Hepatocyte (in vitro differentiated cells): ENCODE measurements around the gene PIP4K2C. TPM values are rescaled to one million over a fixed set of nuclear protein-coding genes. Genes with fewer than 3 reads are reported as not detected.

ENCODE experiments used
- DNase-seq: peaks from one replicate; pipeline ENCODE4 v3.0.0-alpha.2; 2016; ENCODE audit warnings: low spot score
- H2AFZ ChIP-seq: fragments of 200-600 bp; sonication (generic); 2 replicates; pipeline ENCODE4 v1.6.0; 2016; ENCODE audit warnings: antibody characterized with exemption, mild to moderate bottlenecking
- H3K27ac ChIP-seq: fragments of 200-600 bp; sonication (generic); 2 replicates; pipeline ENCODE4 v1.5.1; 2016; ENCODE audit warnings: mild to moderate bottlenecking
- H3K27me3 ChIP-seq: fragments of 200-600 bp; sonication (generic); 2 replicates; pipeline ENCODE4 v1.6.1; 2016
- H3K36me3 ChIP-seq: fragments of 200-600 bp; sonication (generic); replicated peaks from 2 replicates; pipeline ENCODE4 v1.5.1; 2016; ENCODE audit warnings: low read depth; ENCODE audit not compliant: insufficient read depth
- H3K4me1 ChIP-seq: fragments of 200-600 bp; sonication (generic); 2 replicates; pipeline ENCODE4 v1.5.1; 2016; ENCODE audit warnings: mild to moderate bottlenecking, moderate library complexity; ENCODE audit not compliant: insufficient read depth
- H3K4me2 ChIP-seq: fragments of 200-600 bp; sonication (generic); 2 replicates; pipeline ENCODE4 v1.6.0; 2016
- H3K4me3 ChIP-seq: fragments of 200-600 bp; sonication (generic); 2 replicates; pipeline ENCODE4 v1.5.1; 2016; ENCODE audit warnings: mild to moderate bottlenecking
- H3K79me2 ChIP-seq: fragments of 200-600 bp; sonication (generic); 2 replicates; pipeline ENCODE4 v1.6.0; 2017; ENCODE audit warnings: mild to moderate bottlenecking
- H3K9me2 ChIP-seq: fragments of 200-600 bp; sonication (generic); replicated peaks from 2 replicates; pipeline ENCODE4 v1.6.0; 2017; ENCODE audit warnings: mild to moderate bottlenecking; ENCODE audit not compliant: insufficient read depth
- H3K9me3 ChIP-seq: fragments of 200-600 bp; sonication (generic); 2 replicates; pipeline ENCODE4 v1.5.1; 2016; ENCODE audit warnings: low read depth, mild to moderate bottlenecking
- H4K20me1 ChIP-seq: fragments of 200-600 bp; sonication (generic); 2 replicates; pipeline ENCODE4 v1.6.0; 2016; ENCODE audit warnings: mild to moderate bottlenecking; ENCODE audit not compliant: insufficient read depth, poor library complexity, severe bottlenecking
- EZH2 ChIP-seq: fragments of 200-600 bp; sonication (generic); IDR thresholded peaks from 2 replicates; pipeline ENCODE4 v1.6.1; 2016; ENCODE audit warnings: antibody characterized with exemption, mild to moderate bottlenecking, borderline replicate concordance
- EZH2phosphoT487 ChIP-seq: fragments of 200-600 bp; sonication (generic); IDR thresholded peaks from one replicate; pipeline ENCODE4 v1.6.1; 2018; ENCODE audit warnings: antibody characterized with exemption, mild to moderate bottlenecking, low read depth, moderate library complexity; ENCODE audit not compliant: unreplicated experiment, severe bottlenecking
- WGBS: methylation state at CpG from one replicate; pipeline ENCODE4 v1.1.6; 2016; ENCODE audit warnings: low lambda C conversion rate; ENCODE audit errors: missing lambda C conversion rate; 5-methylcytosine and 5-hydroxymethylcytosine counted together
- polyA plus RNA-seq: library from polyadenylated mRNA; unstranded; fragments of >200 nt; fragmentation: Nextera tagmentation; extraction: Ambion mirVana; gene quantifications from 2 replicates; pipeline ENCODE4 v1.2.1, GENCODE V29; 2016
- total RNA-seq: library from RNA; depleted of rRNA; stranded (reverse); fragments of >200 nt; gene quantifications from 2 replicates; pipeline ENCODE4 v1.2.3, GENCODE V29; 2014
- TF ChIP-seq, protein P1 (sequence below): fragments of 200-600 bp; sonication (generic); IDR thresholded peaks from 2 replicates; pipeline ENCODE4 v1.5.1; 2016; ENCODE audit warnings: antibody characterized with exemption, mild to moderate bottlenecking; ENCODE audit not compliant: poor library complexity

Gene PIP4K2C
- total and polyA plus RNA-seq, 2 experiments from 2014 or later = 32.3 to 41.6 TPM

DNA sequence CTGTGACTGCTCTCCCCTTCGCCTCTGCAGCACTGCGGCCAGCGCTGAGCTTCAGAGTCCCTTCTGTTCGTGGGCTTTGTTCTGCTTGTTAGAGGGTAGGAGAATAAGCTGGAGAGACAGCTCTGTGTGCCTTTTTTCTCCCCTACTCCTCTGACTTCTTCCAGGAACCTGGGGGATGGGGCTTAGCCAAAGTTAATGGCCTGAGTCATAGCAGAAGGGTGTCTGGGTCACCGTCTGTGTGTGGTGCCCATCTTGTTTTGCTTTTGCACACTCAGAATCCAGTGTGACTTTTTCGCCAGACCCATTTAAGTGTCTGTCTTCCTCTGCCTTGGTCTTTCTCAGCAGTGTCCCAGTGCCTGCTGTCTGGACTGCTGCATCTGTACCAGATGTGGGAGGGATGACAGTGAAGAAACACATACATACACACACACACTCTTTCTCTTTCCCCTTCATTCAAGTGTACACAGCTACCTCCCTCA lies 38.1 kb upstream of the PIP4K2C start:
- 44% methylated on average over 6 of the region's 6 CpGs for WGBS
- H3K79me2 ChIP-seq = no peaks in the 10 kb centered on the region
- H3K27ac ChIP-seq = no peak overlapping the region
- peaks cover 67% of the 10 kb centered on the region for H3K27me3 ChIP-seq
- H2AFZ ChIP-seq = no peak overlapping the region
- no peaks in the 10 kb centered on the region for H3K9me2 ChIP-seq
- H4K20me1 ChIP-seq = no peaks in the 10 kb centered on the region
- peaks cover 4% of the 10 kb centered on the region for H3K4me1 ChIP-seq
- H3K36me3 ChIP-seq = no peaks in the 10 kb centered on the region
- no peak overlapping the region for H3K4me3 ChIP-seq
- DNase-seq = no peak
- no peaks in the 10 kb centered on the region for H3K9me3 ChIP-seq
- TF ChIP-seq EZH2 = no peak
- no peak for TF ChIP-seq EZH2phosphoT487
- TF ChIP-seq, protein P1, sequence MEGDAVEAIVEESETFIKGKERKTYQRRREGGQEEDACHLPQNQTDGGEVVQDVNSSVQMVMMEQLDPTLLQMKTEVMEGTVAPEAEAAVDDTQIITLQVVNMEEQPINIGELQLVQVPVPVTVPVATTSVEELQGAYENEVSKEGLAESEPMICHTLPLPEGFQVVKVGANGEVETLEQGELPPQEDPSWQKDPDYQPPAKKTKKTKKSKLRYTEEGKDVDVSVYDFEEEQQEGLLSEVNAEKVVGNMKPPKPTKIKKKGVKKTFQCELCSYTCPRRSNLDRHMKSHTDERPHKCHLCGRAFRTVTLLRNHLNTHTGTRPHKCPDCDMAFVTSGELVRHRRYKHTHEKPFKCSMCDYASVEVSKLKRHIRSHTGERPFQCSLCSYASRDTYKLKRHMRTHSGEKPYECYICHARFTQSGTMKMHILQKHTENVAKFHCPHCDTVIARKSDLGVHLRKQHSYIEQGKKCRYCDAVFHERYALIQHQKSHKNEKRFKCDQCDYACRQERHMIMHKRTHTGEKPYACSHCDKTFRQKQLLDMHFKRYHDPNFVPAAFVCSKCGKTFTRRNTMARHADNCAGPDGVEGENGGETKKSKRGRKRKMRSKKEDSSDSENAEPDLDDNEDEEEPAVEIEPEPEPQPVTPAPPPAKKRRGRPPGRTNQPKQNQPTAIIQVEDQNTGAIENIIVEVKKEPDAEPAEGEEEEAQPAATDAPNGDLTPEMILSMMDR = no peak
- H3K4me2 ChIP-seq = no peak overlapping the region

DNA sequence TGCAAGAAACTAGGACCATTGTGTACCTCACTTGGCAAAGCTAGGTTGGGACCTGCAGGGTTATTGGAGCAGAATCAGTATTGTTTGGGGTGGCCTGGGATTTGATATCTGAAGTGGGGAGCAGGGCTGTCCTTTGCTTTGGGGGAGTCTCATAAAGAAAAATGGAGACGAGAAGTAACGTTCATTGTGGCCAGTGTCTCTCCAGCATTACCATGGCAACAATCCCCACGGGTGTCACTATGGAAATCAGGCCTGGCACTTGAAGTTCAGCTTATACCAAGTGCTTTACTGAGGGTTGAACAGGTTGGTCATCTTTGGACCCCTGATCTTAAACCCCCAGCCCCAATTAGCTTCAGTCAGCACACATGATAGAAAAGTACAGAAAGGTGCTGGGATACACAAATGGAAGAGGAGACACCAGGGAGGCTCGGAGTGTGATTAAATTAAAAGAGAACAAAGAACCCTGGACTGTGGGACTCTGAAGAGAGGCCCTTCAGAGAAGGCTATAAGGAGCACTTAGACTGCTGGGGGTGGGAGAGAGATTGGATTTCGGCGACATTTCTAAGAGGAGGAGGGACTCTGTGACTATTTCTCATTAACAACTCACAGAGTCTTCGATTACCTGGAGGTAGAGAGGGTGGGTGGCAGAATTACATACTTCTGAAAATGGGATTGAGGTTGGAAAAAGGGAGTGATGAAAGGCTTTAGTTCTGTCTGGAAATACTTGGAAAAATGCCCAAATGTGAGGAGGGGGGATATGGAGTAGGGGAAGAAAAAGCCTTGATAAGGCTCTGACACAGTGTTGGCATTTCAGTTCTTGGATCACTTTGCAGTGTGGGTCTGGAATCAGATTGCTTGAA lies 37.4 kb upstream of the PIP4K2C start:
- Histone ChIP-seq H3K9me2 (no peaks in the 10 kb centered on the region), H3K4me3 (no peak overlapping the region), H3K79me2 (no peaks in the 10 kb centered on the region), H3K27ac (no peak overlapping the region), H3K4me2 (no peak overlapping the region), H4K20me1 (no peaks in the 10 kb centered on the region), H3K27me3 (peaks cover 60% of the 10 kb centered on the region), H2AFZ (no peak overlapping the region), H3K9me3 (no peaks in the 10 kb centered on the region), H3K36me3 (no peaks in the 10 kb centered on the region), H3K4me1 (peaks cover 4% of the 10 kb centered on the region)
- TF ChIP-seq, protein P1 = no peak
- TF ChIP-seq EZH2phosphoT487 = no peak
- DNase-seq = no peak
- 78% methylated on average over 7 of the region's 7 CpGs for WGBS

DNA sequence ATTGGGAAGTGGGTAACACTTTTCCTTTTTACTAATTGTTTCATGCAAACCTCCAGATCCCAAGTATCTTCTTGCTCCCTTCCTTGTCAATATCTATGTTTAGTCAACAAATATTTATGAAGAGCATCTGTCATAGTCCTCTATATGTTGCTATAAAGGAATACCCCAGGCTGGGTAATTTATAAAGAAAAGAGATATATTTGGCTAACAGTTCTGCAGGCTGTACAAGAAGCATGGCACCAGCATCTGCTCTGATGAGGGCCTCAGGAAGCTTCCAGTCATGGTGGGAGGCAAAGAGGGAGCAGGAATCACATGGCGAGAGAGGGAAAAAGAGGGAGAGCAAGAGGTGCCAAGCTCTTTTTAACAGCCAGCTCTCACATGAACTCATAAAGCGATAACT lies 36.5 kb upstream of the PIP4K2C start:
- Histone ChIP-seq H3K9me2 (no peaks in the 10 kb centered on the region), H2AFZ (no peak overlapping the region), H3K4me3 (no peak overlapping the region), H3K27me3 (peaks cover 51% of the 10 kb centered on the region), H3K79me2 (no peaks in the 10 kb centered on the region), H3K9me3 (no peaks in the 10 kb centered on the region), H3K4me2 (no peak overlapping the region), H3K27ac (no peak overlapping the region), H3K4me1 (peaks cover 4% of the 10 kb centered on the region), H3K36me3 (no peaks in the 10 kb centered on the region), H4K20me1 (no peaks in the 10 kb centered on the region)
- DNase-seq = no peak
- WGBS = 91% methylated on average over 2 of the region's 2 CpGs
- no peak for TF ChIP-seq EZH2phosphoT487
- TF ChIP-seq EZH2 = no peak
- TF ChIP-seq, protein P1 = no peak
